GM12864 (cell line): Measurements from ENCODE around the gene RNF111.

ENCODE experiments used
- DNase-seq: peaks from one replicate; pipeline ENCODE4 v3.0.0-alpha.2; 2011; ENCODE audit warnings: low read depth
- H3K4me3 ChIP-seq: 2 replicates; pipeline ENCODE4 v1.5.1; 2011; ENCODE audit warnings: mild to moderate bottlenecking, low read depth, low read length, control low read depth
- TF ChIP-seq, protein P1 (sequence below): IDR thresholded peaks from 2 replicates; pipeline ENCODE4 v1.5.1; 2011; ENCODE audit warnings: low read depth, mild to moderate bottlenecking, moderate library complexity, low read length, control low read depth, inconsistent platforms; ENCODE audit errors: missing control alignments

The RNF111 gene

DNA sequence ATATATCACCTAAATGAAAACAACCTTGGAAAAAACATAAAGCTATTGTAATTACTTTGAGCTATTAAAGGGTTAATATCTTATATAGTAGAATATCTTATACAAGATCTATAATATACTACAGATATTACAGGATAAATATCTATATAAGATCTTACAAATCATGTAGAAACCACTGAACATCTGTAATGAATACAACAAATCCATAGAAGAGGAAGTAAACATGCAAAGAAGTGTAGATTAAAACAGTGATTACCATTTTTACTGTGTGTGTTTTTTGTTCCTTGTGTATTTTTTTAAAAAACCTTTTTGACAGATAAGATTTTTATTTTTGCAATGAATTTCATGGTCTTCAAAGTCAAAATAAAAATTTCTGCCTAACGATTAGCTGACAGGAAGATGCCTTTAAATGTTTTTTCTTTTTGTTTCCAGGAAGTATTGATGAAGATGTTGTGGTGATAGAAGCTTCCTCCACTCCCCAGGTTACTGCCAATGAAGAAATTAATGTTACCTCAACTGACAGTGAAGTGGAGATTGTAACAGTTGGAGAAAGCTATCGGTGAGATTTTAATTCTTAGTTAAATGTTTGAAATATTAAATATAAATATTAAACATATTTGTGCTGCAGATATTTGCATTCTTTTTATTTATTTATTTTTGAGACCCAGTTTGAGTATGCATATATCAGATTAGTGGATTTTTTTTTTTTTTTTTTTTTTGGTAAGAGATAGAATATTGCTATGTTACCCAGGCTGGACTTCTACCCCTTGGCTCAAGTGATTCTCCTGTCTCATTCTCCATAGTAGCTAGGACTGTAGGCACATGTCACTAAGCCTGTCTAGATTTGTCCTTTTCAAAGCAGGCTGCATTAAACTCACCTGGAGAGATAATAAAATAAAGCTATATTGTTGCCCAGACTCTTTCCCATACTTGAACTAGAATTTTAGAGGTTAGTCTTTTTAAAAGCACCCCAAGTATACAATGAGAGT lies 64.7 kb downstream of the RNF111 start:
- H3K4me3 ChIP-seq, result no peak overlapping the region
- TF ChIP-seq, protein P1, sequence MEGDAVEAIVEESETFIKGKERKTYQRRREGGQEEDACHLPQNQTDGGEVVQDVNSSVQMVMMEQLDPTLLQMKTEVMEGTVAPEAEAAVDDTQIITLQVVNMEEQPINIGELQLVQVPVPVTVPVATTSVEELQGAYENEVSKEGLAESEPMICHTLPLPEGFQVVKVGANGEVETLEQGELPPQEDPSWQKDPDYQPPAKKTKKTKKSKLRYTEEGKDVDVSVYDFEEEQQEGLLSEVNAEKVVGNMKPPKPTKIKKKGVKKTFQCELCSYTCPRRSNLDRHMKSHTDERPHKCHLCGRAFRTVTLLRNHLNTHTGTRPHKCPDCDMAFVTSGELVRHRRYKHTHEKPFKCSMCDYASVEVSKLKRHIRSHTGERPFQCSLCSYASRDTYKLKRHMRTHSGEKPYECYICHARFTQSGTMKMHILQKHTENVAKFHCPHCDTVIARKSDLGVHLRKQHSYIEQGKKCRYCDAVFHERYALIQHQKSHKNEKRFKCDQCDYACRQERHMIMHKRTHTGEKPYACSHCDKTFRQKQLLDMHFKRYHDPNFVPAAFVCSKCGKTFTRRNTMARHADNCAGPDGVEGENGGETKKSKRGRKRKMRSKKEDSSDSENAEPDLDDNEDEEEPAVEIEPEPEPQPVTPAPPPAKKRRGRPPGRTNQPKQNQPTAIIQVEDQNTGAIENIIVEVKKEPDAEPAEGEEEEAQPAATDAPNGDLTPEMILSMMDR, result no peak
- DNase-seq, result no peak

DNA sequence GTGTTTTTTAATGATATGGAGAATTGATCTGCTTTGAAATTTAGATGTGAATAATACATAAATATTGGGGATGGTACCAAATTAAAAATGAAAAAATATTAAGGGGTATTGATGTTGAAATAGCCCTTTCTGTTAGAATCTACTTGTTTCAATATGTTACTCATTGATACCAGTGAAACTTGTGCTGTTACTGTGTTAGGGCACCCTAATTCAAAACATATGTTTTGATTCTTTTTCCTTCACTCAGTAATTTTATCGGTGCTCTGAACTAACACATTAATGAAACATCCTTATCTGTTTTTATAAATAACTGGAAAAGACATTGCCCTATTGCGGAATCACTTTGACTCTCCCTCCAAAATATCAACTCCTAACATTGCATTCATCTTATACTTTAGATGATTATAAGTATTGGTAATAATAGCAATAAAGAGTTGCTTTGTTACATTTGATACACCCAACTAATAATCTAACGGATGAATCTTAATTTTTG lies 65.5 kb downstream of the RNF111 start:
- TF ChIP-seq, protein P1, result no peak
- H3K4me3 ChIP-seq, result no peak overlapping the region
- no peak for DNase-seq

DNA sequence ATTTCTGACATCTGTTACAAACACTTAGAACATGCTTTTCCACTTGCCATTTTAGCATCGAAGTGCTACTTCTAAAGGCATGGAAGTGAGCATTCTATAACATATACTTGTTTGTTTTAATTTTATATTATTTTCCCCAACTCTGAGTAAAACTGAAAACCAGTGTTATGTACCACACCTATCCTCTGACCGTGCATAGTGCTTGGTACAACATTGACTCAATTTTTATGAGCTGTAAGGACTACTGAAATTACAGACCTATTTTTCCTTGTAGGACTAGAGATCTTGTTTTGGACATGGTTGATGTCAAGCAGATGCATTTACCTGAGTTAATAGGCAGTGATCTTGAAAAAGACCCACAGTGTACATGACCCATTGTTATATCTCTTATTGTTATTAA lies 66.0 kb downstream of the RNF111 start:
- no peak for DNase-seq
- TF ChIP-seq, protein P1, result no peak
- H3K4me3 ChIP-seq, result no peak overlapping the region

DNA sequence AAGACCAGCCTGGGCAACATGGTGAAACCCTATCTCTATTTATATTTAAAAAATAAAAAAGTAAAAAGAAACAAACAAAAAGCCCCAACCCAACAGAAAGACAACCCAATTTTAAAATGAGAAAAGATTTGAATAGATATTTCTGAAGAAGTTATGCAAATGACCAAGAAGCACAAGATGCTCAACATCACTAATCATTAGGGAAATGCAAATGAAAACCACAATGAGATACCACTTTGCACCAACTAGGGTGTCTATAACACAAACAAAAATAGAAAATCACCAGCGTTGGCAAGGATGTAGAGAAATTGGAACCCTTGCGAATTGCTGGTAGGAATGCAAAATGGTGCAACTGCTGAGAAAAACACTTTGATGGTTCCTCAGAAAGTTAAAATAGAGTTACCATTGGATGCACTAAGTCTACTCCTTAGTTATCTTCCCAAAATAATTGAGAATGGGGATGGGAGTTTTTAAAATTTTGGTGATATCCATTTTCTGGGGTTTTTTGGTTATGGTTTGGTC lies 71.7 kb downstream of the RNF111 start:
- TF ChIP-seq, protein P1, result no peak
- no peak for DNase-seq
- no peak overlapping the region for H3K4me3 ChIP-seq

DNA sequence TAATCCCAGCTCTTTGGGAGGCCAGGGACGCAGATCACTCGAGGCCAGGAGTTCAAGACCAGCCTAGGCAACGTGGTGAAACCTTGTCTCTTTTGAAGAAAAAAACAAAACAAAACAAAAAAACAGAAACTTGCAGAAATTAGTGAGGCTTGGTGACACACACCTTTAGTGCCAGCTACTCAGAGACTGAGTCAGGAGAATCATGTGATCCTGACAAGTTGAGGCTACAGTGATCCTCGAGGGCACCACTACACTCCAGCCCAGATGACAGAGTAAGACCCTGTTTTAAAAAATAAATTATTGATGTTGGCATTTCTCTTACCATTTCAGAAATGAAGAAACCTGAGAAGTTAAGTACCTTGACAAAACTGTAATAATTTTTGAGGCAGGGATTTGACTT lies 72.9 kb downstream of the RNF111 start:
- DNase-seq, result no peak
- H3K4me3 ChIP-seq, result no peak overlapping the region
- TF ChIP-seq, protein P1, result no peak

DNA sequence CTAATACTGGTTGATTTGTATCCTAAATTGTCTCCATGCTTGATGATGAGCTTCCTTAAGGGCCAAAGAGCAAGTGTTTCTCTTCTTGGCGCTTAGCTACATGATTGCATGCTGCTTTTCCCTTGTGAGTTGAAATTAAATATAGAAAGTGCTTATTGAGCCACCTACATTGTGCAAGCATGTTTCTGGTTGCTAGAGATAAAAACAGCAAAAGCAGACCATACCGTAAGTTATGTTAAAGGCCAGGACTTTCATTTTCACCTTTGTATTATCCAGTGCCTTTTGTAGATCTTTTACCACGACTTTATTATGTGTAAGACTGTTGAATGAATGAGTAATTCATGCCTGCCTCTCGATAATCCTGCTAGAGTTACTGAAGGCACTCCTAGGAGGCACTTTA lies 75.6 kb downstream of the RNF111 start:
- TF ChIP-seq, protein P1, result no peak
- H3K4me3 ChIP-seq, result no peak overlapping the region
- DNase-seq, result no peak
